ENCODE data around the gene SPTLC1. TPM values are rescaled to one million over a fixed set of nuclear protein-coding genes. Genes with fewer than 3 reads are reported as not detected.
"Not testable (repeated sequence)": the region's sequence is repeated elsewhere in the genome, so short reads cannot be mapped to it uniquely, and the experiment has no call there.

Gene SPTLC1
- total RNA-seq, 1 experiment from 2014 or later = 58.8 TPM

DNA sequence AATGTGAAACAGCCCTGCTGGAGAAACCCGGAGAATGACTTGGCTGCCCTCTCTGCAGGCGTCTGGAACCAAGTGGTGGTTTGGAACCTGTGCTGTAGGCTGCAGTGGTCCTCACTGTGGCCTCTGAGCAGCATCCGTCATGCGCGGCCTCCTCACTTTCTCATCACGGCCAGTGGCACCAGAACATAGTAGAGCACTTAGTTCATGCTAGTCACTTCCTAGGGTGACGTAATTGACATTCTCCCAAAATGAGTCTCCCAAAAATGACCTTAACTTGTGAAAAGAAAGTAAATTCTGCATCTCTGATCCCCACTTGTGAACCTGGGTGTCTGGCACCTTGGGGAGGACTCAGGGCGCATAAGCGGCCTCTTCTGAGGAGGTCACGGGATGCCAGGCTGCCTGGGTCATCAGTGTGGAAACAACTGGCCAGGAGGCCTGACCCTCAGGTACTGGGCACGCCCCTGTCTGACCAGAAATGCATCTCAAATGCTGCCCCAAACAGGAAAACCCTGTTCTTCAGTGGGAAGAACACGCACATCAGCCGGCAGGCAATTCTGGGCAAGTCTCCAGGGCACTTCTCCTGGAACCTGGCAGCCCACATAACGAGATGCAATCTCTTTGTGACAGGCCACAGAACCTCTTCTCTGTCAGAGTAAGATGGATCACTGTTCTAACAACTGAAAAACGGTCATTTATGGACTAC, 36.6 kb upstream of the SPTLC1 start:
- H3K9me3 ChIP-seq (ENCODE audit: control insufficient read depth, insufficient read depth, low read depth, low read length) = no peaks in the 10 kb centered on the region
- POLR2A ChIA-PET = no interaction called here
- ATAC-seq = no peak
- no peaks in the 10 kb centered on the region for H3K27me3 ChIP-seq (ENCODE audit: control insufficient read depth, insufficient read depth, low read length)
- H3K27ac ChIP-seq (ENCODE audit: low read length) = no peak overlapping the region
- intact Hi-C loops (cut with micrococcal nuclease; ENCODE audit: unreplicated experiment) = no loop called here
- no TSS peak for BruUV-seq (replicated peaks)
- no peaks in the 10 kb centered on the region for H3K36me3 ChIP-seq (ENCODE audit: control insufficient read depth, insufficient read depth, low read length)
- DNase-seq (ENCODE audit: low read depth, low spot score) = no peak
- in situ Hi-C loops (cut with HindIII; ENCODE audit: low pct_unique_long_range_greater_than_20kb, low sequenced_read_pairs) = no loop called here
- no peak overlapping the region for H3K4me3 ChIP-seq (ENCODE audit: low read depth in 2 of 2, low read length in 2 of 2)
- TF ChIP-seq TCF7L2 (IDR thresholded peaks at IDR 0.05; ENCODE audit: low read depth, low read length) (no peak), SIN3A (IDR thresholded peaks at IDR 0.05; ENCODE audit: borderline replicate concordance, insufficient read depth, low read depth, low read length) (no peak), POLR2AphosphoS5 (IDR thresholded peaks at IDR 0.05; ENCODE audit: low read depth, low read length) (no peak)
- TF ChIP-seq, protein P1, sequence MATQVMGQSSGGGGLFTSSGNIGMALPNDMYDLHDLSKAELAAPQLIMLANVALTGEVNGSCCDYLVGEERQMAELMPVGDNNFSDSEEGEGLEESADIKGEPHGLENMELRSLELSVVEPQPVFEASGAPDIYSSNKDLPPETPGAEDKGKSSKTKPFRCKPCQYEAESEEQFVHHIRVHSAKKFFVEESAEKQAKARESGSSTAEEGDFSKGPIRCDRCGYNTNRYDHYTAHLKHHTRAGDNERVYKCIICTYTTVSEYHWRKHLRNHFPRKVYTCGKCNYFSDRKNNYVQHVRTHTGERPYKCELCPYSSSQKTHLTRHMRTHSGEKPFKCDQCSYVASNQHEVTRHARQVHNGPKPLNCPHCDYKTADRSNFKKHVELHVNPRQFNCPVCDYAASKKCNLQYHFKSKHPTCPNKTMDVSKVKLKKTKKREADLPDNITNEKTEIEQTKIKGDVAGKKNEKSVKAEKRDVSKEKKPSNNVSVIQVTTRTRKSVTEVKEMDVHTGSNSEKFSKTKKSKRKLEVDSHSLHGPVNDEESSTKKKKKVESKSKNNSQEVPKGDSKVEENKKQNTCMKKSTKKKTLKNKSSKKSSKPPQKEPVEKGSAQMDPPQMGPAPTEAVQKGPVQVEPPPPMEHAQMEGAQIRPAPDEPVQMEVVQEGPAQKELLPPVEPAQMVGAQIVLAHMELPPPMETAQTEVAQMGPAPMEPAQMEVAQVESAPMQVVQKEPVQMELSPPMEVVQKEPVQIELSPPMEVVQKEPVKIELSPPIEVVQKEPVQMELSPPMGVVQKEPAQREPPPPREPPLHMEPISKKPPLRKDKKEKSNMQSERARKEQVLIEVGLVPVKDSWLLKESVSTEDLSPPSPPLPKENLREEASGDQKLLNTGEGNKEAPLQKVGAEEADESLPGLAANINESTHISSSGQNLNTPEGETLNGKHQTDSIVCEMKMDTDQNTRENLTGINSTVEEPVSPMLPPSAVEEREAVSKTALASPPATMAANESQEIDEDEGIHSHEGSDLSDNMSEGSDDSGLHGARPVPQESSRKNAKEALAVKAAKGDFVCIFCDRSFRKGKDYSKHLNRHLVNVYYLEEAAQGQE (IDR thresholded peaks at IDR 0.05; ENCODE audit: insufficient read depth in 1 of 2, low read depth in 2 of 2, low read length in 1 of 2) = no peak
- TF ChIP-seq, protein P2, sequence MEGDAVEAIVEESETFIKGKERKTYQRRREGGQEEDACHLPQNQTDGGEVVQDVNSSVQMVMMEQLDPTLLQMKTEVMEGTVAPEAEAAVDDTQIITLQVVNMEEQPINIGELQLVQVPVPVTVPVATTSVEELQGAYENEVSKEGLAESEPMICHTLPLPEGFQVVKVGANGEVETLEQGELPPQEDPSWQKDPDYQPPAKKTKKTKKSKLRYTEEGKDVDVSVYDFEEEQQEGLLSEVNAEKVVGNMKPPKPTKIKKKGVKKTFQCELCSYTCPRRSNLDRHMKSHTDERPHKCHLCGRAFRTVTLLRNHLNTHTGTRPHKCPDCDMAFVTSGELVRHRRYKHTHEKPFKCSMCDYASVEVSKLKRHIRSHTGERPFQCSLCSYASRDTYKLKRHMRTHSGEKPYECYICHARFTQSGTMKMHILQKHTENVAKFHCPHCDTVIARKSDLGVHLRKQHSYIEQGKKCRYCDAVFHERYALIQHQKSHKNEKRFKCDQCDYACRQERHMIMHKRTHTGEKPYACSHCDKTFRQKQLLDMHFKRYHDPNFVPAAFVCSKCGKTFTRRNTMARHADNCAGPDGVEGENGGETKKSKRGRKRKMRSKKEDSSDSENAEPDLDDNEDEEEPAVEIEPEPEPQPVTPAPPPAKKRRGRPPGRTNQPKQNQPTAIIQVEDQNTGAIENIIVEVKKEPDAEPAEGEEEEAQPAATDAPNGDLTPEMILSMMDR (IDR thresholded peaks at IDR 0.05) = no peak
- peaks cover 3% of the 10 kb centered on the region for H3K4me1 ChIP-seq (ENCODE audit: control insufficient read depth, insufficient read depth, low read length)
- CTCF ChIA-PET = no interaction called here

DNA sequence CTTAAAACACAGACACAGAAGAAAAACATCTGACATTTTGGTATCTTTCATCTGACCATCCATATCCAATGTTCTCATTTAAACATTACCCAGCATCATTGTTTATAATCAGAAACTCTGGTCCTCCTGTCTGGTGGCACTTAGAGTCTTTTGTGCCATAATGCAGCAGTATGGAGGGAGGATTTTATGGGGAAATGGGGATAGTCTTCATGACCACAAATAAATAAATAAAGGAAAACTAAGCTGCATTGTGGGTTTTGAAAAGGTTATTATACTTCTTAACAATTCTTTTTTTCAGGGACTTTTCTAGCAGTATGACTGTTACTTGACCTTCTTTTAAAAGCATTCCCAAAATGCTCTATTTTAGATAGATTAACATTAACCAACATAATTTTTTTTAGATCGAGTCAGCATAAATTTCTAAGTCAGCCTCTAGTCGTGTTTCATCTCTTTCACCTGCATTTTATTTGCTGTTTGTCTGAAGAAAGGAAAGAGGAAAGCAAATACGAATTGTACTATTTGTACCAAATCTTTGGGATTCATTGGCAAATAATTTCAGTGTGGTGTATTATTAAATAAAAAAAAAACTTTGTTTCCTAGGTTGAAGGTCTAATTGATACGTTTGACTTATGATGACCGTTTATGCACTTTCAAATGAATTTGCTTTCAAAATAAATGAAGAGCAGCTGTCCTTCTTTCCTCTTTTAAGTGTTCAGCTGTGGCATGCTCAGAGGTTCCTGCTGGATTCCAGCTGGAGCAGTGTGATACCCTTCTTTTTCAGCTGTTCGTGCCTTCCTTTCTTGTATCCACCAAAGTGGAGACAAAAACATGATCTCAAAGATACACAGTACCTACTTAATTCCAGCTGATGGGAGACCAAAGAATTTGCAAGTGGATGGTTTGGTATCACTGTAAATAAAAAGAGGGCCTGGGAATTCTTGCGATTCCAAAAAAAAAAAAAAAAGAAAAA, 35.6 kb upstream of the SPTLC1 start:
- H3K4me1 ChIP-seq (ENCODE audit: control insufficient read depth, insufficient read depth, low read length); ATAC-seq; intact Hi-C loops (cut with micrococcal nuclease; ENCODE audit: unreplicated experiment); H3K4me3 ChIP-seq (ENCODE audit: low read depth in 2 of 2, low read length in 2 of 2); H3K27me3 ChIP-seq (ENCODE audit: control insufficient read depth, insufficient read depth, low read length); H3K36me3 ChIP-seq (ENCODE audit: control insufficient read depth, insufficient read depth, low read length); BruUV-seq (replicated peaks); H3K9me3 ChIP-seq (ENCODE audit: control insufficient read depth, insufficient read depth, low read depth, low read length); H3K27ac ChIP-seq (ENCODE audit: low read length); DNase-seq (ENCODE audit: low read depth, low spot score); POLR2A ChIA-PET; in situ Hi-C loops (cut with HindIII; ENCODE audit: low pct_unique_long_range_greater_than_20kb, low sequenced_read_pairs): not testable (repeated sequence)
- CTCF ChIA-PET = interaction anchor here (1.2 kb wide), 1 partner anchor 11 kb away, joined by 3 read pairs; no protein-coding TSS in a partner anchor

Measured in Panc1 (cell line).